Transverse colon (tissue), 4 donors: Measurements from ENCODE around the gene ZNF775. TPM values are rescaled to one million over a fixed set of nuclear protein-coding genes. Genes with fewer than 3 reads are reported as not detected.

Source experiments
- DNase-seq: peaks from one replicate; pipeline ENCODE4 v3.0.0-alpha.2; 2019
- H3K27ac ChIP-seq, 4 donors: fragments of 200-600 bp; sonication (generic); 2 replicates each; pipeline ENCODE4 v1.5.1; 2016 to 2018; ENCODE audit warnings: inconsistent platforms in 4 of 4
- H3K27me3 ChIP-seq: fragments of 200-600 bp; sonication (generic); 2 replicates; pipeline ENCODE4 v1.5.1; 2017; ENCODE audit warnings: inconsistent platforms
- H3K36me3 ChIP-seq, 4 donors: fragments of 200-600 bp; sonication (generic); 2 replicates each; pipeline ENCODE4 v1.5.1; 2017 to 2019; ENCODE audit warnings: inconsistent platforms in 4 of 4
- H3K4me1 ChIP-seq, 4 donors: fragments of 200-600 bp; sonication (generic); 2 replicates each; pipeline ENCODE4 v1.5.1; 2017 to 2020; ENCODE audit warnings: inconsistent platforms in 4 of 4
- H3K4me3 ChIP-seq, 4 donors: fragments of 200-600 bp; sonication (generic); 1 replicate in 1 of 4; 2 replicates in 3 of 4; pipeline versions ENCODE4 v1.5.1 to v1.6.1; 2017 to 2019; ENCODE audit warnings: inconsistent platforms in 4 of 4
- H3K9me3 ChIP-seq, 2 donors: fragments of 200-600 bp; sonication (generic); 2 replicates each; pipeline ENCODE4 v1.5.1; 2017 to 2019; ENCODE audit warnings: inconsistent platforms in 2 of 2
- EP300 ChIP-seq: sonication (generic); formaldehyde crosslinking; IDR thresholded peaks from one replicate; pipeline ENCODE4 v1.6.1; 2017; ENCODE audit warnings: antibody characterized with exemption, low read depth
- POLR2A ChIP-seq: fragments of 450-650 bp; IDR thresholded peaks from one replicate; pipeline ENCODE4 v1.6.1; 2016; ENCODE audit warnings: antibody characterized with exemption, mild to moderate bottlenecking, moderate library complexity
- POLR2AphosphoS5 ChIP-seq, 3 donors: sonication (generic); formaldehyde crosslinking; IDR thresholded peaks; one replicate each; pipeline ENCODE4 v1.6.1; 2016; ENCODE audit warnings: antibody characterized with exemption in 3 of 3
- WGBS, 2 donors: methylation state at CpG; one replicate each; pipeline ENCODE4 v1.1.5; 2018; ENCODE audit warnings: low coverage in 1 of 2; 5-methylcytosine and 5-hydroxymethylcytosine counted together
- in situ Hi-C, 4 donors: fragments of 200-750 bp; cut with MboI; loops; one replicate each; pipeline versions ENCODE4 v1.15.0 to v1.15.1; 2017; ENCODE audit warnings: low sequenced_read_pairs in 3 of 4, low pct_ligation_motif_present in 1 of 4, low pct_unique_long_range_greater_than_20kb in 1 of 4
- intact Hi-C: fragments of 100-400 bp; cut with DNase I; formaldehyde crosslinking; loops from one replicate; pipeline ENCODE4 v1.15.1; 2023; ENCODE audit warnings: low total_unique reads
- total RNA-seq, 4 donors: library from RNA; depleted of rRNA; stranded (reverse); fragments of >200 nt; gene quantifications; one replicate each; pipeline ENCODE4 v1.1.0, GENCODE V29; 2016
- TF ChIP-seq, protein P1 (sequence below), 5 experiments: fragments of 200-600 bp in 3 of 5; fragments of 450-650 bp in 2 of 5; sonication (generic) in 3 of 5; IDR thresholded peaks; 1 replicate in 2 of 5; 2 replicates in 3 of 5; pipeline ENCODE4 v1.5.1; 2016 to 2017; ENCODE audit warnings: antibody characterized with exemption in 5 of 5, inconsistent platforms in 3 of 5, mild to moderate bottlenecking in 2 of 5, moderate library complexity in 1 of 5

The ZNF775 gene
- total RNA-seq, 4 donors from 2014 or later = 8.9 to 75.2 (median 15.2) TPM

DNA sequence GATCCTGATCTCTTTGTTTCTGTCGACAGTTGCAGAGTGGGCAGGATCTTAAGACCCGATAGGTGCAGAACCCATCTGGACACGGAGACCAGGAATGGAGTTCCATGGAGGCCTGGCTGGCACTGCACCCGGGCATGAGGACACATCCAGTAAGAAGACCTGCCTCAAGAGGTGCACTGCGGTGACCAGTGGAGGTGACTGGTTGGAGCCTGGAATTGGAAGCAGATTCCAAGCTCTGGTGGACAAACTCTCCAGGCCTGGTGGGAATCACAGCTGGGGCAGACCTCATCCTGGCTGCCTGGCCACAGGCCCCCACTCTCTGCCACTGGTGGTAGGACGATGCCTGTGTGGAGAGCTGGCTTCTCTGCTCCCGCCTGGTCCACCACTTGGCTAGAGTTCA is 31.0 kb downstream of the ZNF775 start:
- peaks cover 0 to 18% (median 17%) of the 10 kb centered on the region in 4 donors for H3K4me1 ChIP-seq
- intact Hi-C loops = no loop called here
- H3K9me3 ChIP-seq = no peaks in the 10 kb centered on the region
- no peaks in the 10 kb centered on the region for H3K27me3 ChIP-seq
- in situ Hi-C loops = loop anchor here in 3 of 4 donors (25.0 kb wide), 1 partner anchor 98 kb away; the partner anchor contains the start of genes ACTR3C (in 3 of the 3) and LRRC61 (in 3 of the 3)
- H3K27ac ChIP-seq = no peak overlapping the region
- no peak overlapping the region for H3K4me3 ChIP-seq
- TF ChIP-seq, protein P1, sequence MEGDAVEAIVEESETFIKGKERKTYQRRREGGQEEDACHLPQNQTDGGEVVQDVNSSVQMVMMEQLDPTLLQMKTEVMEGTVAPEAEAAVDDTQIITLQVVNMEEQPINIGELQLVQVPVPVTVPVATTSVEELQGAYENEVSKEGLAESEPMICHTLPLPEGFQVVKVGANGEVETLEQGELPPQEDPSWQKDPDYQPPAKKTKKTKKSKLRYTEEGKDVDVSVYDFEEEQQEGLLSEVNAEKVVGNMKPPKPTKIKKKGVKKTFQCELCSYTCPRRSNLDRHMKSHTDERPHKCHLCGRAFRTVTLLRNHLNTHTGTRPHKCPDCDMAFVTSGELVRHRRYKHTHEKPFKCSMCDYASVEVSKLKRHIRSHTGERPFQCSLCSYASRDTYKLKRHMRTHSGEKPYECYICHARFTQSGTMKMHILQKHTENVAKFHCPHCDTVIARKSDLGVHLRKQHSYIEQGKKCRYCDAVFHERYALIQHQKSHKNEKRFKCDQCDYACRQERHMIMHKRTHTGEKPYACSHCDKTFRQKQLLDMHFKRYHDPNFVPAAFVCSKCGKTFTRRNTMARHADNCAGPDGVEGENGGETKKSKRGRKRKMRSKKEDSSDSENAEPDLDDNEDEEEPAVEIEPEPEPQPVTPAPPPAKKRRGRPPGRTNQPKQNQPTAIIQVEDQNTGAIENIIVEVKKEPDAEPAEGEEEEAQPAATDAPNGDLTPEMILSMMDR (IDR thresholded peaks at IDR 0.05) = no peak
- TF ChIP-seq POLR2AphosphoS5 (IDR thresholded peaks at IDR 0.05) = no peak
- TF ChIP-seq POLR2A = no peak
- no peak for TF ChIP-seq EP300
- DNase-seq = no peak
- 96% methylated on average over 7 of the region's 7 CpGs; no CpG with 5 or more reads in 1 of the 2 donors for WGBS, 2 donors
- H3K36me3 ChIP-seq = no peaks in the 10 kb centered on the region

DNA sequence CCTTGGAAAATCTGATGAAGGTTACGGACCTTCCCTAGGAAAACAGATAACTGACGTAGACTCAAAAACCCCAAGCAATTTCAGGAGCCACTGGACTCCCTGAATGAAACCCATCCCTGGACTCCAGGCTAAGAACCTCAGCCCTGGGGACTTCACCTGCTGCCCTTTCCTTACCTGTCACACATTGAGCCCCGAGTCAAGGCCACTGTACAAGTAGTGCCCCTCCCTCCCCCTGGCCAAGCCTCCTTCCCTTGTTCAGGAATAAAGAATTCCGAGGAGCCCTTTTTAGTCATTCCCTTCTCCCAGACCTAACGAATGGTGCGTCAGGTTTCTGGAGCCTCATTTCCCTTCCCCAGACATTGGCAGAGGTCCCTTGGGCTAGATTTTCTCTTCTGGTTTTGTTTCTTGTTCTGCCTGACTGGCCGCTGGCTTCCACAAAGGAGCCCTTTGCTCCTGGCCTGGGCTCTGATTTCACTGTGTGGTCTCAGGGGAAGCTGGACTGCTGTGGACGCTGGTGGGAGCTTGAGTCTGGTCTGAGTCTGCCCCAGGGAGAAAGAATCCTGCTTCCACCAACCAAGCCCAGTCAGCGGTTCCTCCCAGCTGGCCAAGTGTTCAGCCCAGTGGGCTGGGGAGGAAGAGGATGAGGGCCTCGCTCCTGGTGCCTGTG is 31.7 kb downstream of the ZNF775 start:
- Histone ChIP-seq H3K27me3 (no peaks in the 10 kb centered on the region), H3K4me1 (peaks cover 0 to 17% (median 16%) of the 10 kb centered on the region in 4 donors), H3K36me3 (no peaks in the 10 kb centered on the region), H3K9me3 (no peaks in the 10 kb centered on the region), H3K27ac (no peak overlapping the region), H3K4me3 (no peak overlapping the region)
- WGBS, 2 donors = 72 to 92% methylated on average over 6 to 10 of the region's 10 CpGs
- TF ChIP-seq POLR2AphosphoS5 (IDR thresholded peaks at IDR 0.05) (no peak), POLR2A (no peak), EP300 (no peak)
- TF ChIP-seq, protein P1 (IDR thresholded peaks at IDR 0.05) = no peak
- intact Hi-C loops (no loop called here), in situ Hi-C loops (loop anchor here in 3 of 4 donors (25.0 kb wide), 1 partner anchor 99 kb away; the partner anchor contains the start of genes ACTR3C (in 3 of the 3) and LRRC61 (in 3 of the 3))
- no peak for DNase-seq

DNA sequence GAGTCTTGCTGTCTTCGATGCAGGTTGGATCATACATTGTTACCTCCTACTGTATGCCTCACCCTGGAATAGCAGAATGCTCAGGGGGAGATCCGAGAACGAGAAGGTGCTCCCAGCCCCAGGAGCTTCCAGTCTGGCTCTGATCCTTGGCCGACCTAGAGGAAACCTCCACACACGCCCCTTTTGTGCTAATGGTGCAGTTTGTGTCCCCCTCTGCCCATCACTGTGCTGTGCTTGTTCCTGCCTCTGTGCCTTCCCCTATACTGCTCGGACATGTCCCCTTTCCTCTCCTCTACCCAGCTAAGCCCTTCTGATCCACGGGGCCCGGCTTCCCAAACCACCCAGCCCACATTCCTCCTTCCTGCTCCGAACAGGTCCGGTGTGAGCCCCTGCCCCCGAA is 32.5 kb downstream of the ZNF775 start:
- Histone ChIP-seq H3K4me3 (no peak overlapping the region), H3K27me3 (no peaks in the 10 kb centered on the region), H3K4me1 (peaks cover 0 to 9% (median 8%) of the 10 kb centered on the region in 4 donors), H3K36me3 (no peaks in the 10 kb centered on the region), H3K27ac (no peak overlapping the region), H3K9me3 (no peaks in the 10 kb centered on the region)
- in situ Hi-C loops (loop anchor here in 3 of 4 donors (25.0 kb wide), 1 partner anchor 99 kb away; the partner anchor contains the start of genes ACTR3C (in 3 of the 3) and LRRC61 (in 3 of the 3)), intact Hi-C loops (no loop called here)
- TF ChIP-seq POLR2AphosphoS5 (IDR thresholded peaks at IDR 0.05) = no peak
- TF ChIP-seq, protein P1 (IDR thresholded peaks at IDR 0.05) = no peak
- TF ChIP-seq EP300 = no peak
- no peak for DNase-seq
- whole genome bisulfite sequencing, 2 donors = 86% methylated on average over 10 of the region's 11 CpGs; no CpG with 5 or more reads in 1 of the 2 donors

DNA sequence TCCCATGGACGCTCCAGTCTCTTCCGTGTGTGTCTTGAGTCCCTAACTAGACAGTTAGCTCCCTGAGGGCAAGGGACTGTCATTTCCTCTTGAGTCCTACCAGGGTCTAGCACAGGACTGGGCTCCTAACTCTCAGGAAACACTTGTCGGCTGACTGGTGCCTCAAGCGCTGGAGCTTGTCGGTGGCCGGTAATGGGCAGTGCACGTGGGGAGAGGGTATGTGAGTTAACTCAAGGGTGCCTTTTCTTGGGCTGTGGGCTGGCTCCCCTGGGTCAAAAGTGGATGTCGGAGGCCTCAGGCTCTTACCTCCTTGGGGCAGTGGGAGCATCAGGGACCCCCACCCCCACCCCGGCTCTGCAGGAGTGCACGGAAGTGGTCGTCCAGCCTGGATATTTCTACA is 32.9 kb downstream of the ZNF775 start:
- 87% methylated on average over 11 of the region's 11 CpGs; no CpG with 5 or more reads in 1 of the 2 donors for WGBS, 2 donors
- Histone ChIP-seq H3K4me3 (no peak overlapping the region), H3K27ac (no peak overlapping the region), H3K4me1 (peaks cover 0 to 5% (median 4%) of the 10 kb centered on the region in 4 donors), H3K9me3 (no peaks in the 10 kb centered on the region), H3K27me3 (no peaks in the 10 kb centered on the region), H3K36me3 (no peaks in the 10 kb centered on the region)
- DNase-seq = no peak
- intact Hi-C loops = no loop called here
- in situ Hi-C loops = loop anchor here in 3 of 4 donors (25.0 kb wide), 1 partner anchor 100 kb away; the partner anchor contains the start of genes ACTR3C (in 3 of the 3) and LRRC61 (in 3 of the 3)
- TF ChIP-seq POLR2A (no peak), EP300 (no peak), POLR2AphosphoS5 (IDR thresholded peaks at IDR 0.05) (no peak)
- TF ChIP-seq, protein P1 (IDR thresholded peaks at IDR 0.05) = no peak
